Measurements from ENCODE around the gene NAA35.
A peak's percentile ranks its signal among the peaks of the same experiment; 100 is the strongest.

The NAA35 gene

DNA sequence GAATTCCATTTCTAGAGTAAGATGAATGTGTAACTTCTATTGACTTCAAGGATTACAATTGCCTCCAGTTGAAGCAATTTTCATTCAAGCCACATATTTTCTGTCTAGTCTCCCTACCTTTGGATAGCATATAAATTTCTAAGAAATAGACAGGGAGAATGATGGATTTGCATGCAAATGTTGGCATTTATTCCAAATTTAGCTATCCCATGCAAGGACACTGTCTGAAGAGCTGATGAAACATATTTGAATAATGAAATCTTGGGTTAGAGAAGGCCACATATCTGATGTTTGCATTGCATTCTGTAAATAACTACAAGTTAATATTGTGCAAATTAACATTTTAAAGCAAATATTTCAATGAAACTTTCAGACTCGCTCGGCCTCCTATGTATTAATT is 36.0 kb upstream of the NAA35 start:
- DNase-seq (ENCODE audit: low read depth): no peak
- TF ChIP-seq, protein P1, sequence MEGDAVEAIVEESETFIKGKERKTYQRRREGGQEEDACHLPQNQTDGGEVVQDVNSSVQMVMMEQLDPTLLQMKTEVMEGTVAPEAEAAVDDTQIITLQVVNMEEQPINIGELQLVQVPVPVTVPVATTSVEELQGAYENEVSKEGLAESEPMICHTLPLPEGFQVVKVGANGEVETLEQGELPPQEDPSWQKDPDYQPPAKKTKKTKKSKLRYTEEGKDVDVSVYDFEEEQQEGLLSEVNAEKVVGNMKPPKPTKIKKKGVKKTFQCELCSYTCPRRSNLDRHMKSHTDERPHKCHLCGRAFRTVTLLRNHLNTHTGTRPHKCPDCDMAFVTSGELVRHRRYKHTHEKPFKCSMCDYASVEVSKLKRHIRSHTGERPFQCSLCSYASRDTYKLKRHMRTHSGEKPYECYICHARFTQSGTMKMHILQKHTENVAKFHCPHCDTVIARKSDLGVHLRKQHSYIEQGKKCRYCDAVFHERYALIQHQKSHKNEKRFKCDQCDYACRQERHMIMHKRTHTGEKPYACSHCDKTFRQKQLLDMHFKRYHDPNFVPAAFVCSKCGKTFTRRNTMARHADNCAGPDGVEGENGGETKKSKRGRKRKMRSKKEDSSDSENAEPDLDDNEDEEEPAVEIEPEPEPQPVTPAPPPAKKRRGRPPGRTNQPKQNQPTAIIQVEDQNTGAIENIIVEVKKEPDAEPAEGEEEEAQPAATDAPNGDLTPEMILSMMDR (conservative IDR thresholded peaks at IDR 0.05; ENCODE audit: low read depth, low read length): no peak
- no peak overlapping the region for H3K4me3 ChIP-seq (ENCODE audit: low read length)

DNA sequence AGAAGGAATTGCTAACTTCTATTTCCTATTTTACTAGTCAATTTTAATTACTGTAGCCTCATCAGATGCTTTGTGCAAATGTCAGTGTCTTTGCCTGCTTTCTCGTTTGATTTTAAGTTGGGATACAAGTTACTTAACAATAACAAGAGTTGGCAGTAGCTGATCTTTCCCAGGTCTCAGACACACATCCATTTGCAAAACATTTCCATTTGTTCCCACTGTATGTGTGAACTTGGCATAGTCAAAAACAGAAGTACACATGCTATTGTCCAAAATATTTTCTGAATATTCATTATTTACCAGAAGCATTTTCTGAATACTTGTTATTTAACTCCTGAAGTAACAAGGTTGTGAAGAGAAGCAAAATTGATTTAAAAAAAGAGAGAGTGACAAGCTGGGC is 35.0 kb upstream of the NAA35 start:
- TF ChIP-seq, protein P1 (conservative IDR thresholded peaks at IDR 0.05; ENCODE audit: low read depth, low read length): no peak
- no peak overlapping the region for H3K4me3 ChIP-seq (ENCODE audit: low read length)
- no peak for DNase-seq (ENCODE audit: low read depth)

DNA sequence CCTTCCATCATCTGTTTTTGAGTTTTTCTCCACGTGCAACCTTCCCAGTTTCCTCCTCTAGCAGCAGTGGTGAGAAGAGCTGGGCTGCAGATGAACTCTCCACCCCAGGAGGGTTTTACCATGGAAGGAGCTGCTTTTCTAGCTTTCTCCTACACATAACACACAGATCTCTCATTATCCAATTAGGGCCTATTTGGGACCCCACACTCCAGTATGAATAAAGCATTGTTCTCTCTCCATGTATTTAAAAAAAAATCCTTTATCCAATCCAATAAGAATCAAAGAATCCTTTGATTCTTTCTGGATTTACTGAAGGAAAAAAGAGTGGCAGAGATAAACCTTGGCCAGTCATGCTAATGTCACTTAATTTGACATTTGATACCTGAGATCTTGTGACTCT is 31.6 kb upstream of the NAA35 start:
- TF ChIP-seq, protein P1 (conservative IDR thresholded peaks at IDR 0.05; ENCODE audit: low read depth, low read length): no peak
- DNase-seq (ENCODE audit: low read depth): peak; percentile 15
- H3K4me3 ChIP-seq (ENCODE audit: low read length): no peak overlapping the region

DNA sequence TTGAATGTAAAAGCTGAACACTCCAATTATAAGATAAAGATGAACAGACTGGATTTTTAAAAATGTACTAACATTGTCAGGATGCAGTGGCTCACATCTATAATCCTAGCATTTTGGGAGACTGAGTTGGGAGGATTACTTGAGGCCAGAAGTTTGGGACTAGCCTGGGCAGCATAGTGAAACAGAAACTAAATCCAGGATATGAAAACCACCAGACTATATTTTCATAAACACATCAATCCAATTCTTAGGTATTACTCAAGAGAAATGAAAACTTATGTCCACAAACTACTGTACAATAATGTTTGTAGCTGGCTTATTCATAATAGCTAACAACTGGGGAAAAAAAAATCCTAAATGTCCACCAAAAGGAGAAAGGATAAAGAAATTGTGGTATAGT is 26.8 kb upstream of the NAA35 start:
- DNase-seq (ENCODE audit: low read depth): no peak
- TF ChIP-seq, protein P1 (conservative IDR thresholded peaks at IDR 0.05; ENCODE audit: low read depth, low read length): no peak
- no peak overlapping the region for H3K4me3 ChIP-seq (ENCODE audit: low read length)

DNA sequence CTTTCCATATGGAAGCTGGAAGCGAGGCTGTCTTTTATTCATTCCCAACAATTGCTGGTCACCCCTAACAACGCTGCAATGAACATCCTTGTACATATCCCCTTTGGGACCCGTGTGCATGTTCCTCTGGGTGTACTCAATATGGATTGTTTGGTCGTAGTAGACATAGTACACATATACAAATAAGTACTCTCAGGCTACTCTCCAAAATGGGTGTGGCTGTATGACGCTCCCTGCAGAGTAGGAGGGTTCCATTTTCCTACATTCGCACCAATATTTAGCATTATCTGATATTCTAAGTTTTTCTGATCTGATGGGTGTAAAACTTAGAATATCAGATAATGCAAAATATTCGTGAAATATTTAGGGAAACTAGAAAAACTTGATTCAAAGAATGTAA is 23.2 kb upstream of the NAA35 start:
- no peak overlapping the region for H3K4me3 ChIP-seq (ENCODE audit: low read length)
- DNase-seq (ENCODE audit: low read depth): no peak
- TF ChIP-seq, protein P1 (conservative IDR thresholded peaks at IDR 0.05; ENCODE audit: low read depth, low read length): no peak

DNA sequence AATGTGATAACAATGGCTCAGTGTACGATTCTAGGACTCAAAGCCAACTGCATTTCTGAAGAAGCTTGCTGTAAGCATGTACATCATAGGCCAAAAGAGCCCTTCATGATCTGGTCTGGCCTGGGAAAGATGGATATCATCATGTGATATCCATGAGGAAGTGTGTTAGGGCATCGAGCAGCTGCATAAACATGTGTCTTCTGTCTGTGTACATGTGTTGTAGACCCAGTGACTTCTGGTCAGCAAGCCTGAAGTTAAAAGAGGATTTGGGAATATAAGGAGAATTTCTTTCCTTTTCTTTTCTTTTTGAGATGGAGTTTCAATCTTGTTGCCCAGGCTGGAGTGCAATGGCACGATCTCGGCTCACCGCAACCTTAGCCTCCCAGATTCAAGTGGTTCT is 15.5 kb upstream of the NAA35 start:
- TF ChIP-seq, protein P1 (conservative IDR thresholded peaks at IDR 0.05; ENCODE audit: low read depth, low read length): no peak
- no peak for DNase-seq (ENCODE audit: low read depth)
- no peak overlapping the region for H3K4me3 ChIP-seq (ENCODE audit: low read length)

DNA sequence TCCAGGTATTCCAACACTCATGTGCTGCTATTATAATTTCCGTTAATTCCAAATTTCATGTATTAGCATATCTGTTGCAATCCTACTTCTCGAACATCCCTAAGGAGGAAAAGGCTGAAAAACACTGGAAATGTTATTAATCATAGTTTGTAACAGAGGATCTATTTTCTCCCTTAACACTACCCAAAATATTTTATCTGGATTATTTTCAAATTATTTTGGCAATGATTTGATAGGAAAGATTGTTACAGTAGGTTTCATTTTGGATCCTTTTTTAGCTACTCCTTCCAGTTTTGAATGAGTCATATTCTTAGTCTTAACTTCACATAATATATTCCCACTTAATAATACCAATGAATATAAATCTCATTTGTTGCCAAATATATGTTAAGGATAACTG is 13.9 kb upstream of the NAA35 start:
- DNase-seq (ENCODE audit: low read depth): no peak
- H3K4me3 ChIP-seq (ENCODE audit: low read length): no peak overlapping the region
- TF ChIP-seq, protein P1 (conservative IDR thresholded peaks at IDR 0.05; ENCODE audit: low read depth, low read length): no peak

Data from retinal pigment epithelial cell (primary cell).